ENCODE data around the gene CACNA1H.

- TF ChIP-seq POLR2A (IDR thresholded peaks at IDR 0.05), result no peak
- TF ChIP-seq CTCF (IDR thresholded peaks at IDR 0.05), result no peak
These were observed 31.4 kb downstream of the CACNA1H start for GRCh38 chr16:1184156-1184868.

Data from heart left ventricle (tissue), 13 donors.